Karpas-422 (cell line): ENCODE measurements around the gene RFX2. TPM values are rescaled to one million over a fixed set of nuclear protein-coding genes. Genes with fewer than 3 reads are reported as not detected.
"Not testable (repeated sequence)": the region's sequence is repeated elsewhere in the genome, so short reads cannot be mapped to it uniquely, and the experiment has no call there.

Source experiments
- DNase-seq: peaks from one replicate; pipeline ENCODE4 v3.0.0-alpha.2; 2015
- H2AFZ ChIP-seq: fragments of 200-600 bp; sonication (generic); 2 replicates; pipeline ENCODE4 v1.6.1; 2014; ENCODE audit warnings: antibody characterized with exemption, low read length, mixed read lengths
- H3K27ac ChIP-seq: fragments of 200-600 bp; sonication (generic); 2 replicates; pipeline ENCODE4 v1.5.1; 2014; ENCODE audit warnings: mild to moderate bottlenecking, low read length, moderate library complexity
- H3K27me3 ChIP-seq: fragments of 200-600 bp; sonication (generic); 2 replicates; pipeline ENCODE4 v1.6.1; 2014; ENCODE audit warnings: low read length, mixed read lengths
- H3K36me3 ChIP-seq: fragments of 200-600 bp; sonication (generic); 2 replicates; pipeline ENCODE4 v1.6.1; 2014; ENCODE audit warnings: low read length, mixed read lengths; ENCODE audit not compliant: insufficient read depth
- H3K4me1 ChIP-seq: fragments of 200-600 bp; sonication (generic); 2 replicates; pipeline ENCODE4 v1.6.1; 2014; ENCODE audit warnings: mild to moderate bottlenecking, low read length, mixed read lengths
- H3K4me2 ChIP-seq: fragments of 200-600 bp; sonication (generic); 2 replicates; pipeline ENCODE4 v1.6.1; 2014; ENCODE audit warnings: low read length, low read depth, mild to moderate bottlenecking; ENCODE audit not compliant: poor library complexity, severe bottlenecking
- H3K4me3 ChIP-seq: fragments of 200-600 bp; sonication (generic); 2 replicates; pipeline ENCODE4 v1.5.1; 2014; ENCODE audit warnings: mild to moderate bottlenecking, antibody characterized with exemption, low read length, mixed read lengths
- H3K79me2 ChIP-seq: fragments of 200-600 bp; sonication (generic); 2 replicates; pipeline ENCODE4 v1.6.1; 2014; ENCODE audit warnings: mild to moderate bottlenecking, low read length, mixed read lengths
- H3K9ac ChIP-seq: fragments of 200-600 bp; sonication (generic); 2 replicates; pipeline ENCODE4 v1.6.0; 2014; ENCODE audit warnings: low read length
- H3K9me2 ChIP-seq: fragments of 200-600 bp; sonication (generic), shearing (Covaris generic); replicated peaks from 2 replicates; pipeline ENCODE4 v1.6.0; 2014; ENCODE audit warnings: mild to moderate bottlenecking, low read length, moderate library complexity; ENCODE audit not compliant: insufficient read depth
- H3K9me3 ChIP-seq: fragments of 300-700, 200-600 bp; sonication (generic); 2 replicates; pipeline ENCODE4 v1.6.1; 2014; ENCODE audit warnings: low read length, mixed read lengths
- H4K20me1 ChIP-seq: fragments of 200-600 bp; sonication (generic); 2 replicates; pipeline ENCODE4 v1.6.1; 2014; ENCODE audit warnings: mild to moderate bottlenecking, antibody characterized with exemption, low read length, low read depth; ENCODE audit not compliant: insufficient read depth
- total RNA-seq: library from RNA; depleted of rRNA; stranded (reverse); fragments of >200 nt; shearing (Covaris generic); gene quantifications from 2 replicates; pipeline ENCODE4 v1.2.3, GENCODE V29; 2014; ENCODE audit warnings: low replicate concordance

The RFX2 gene
- total RNA-seq, 1 experiment from 2014 or later = 6.4 TPM

- Histone ChIP-seq H3K4me2 (no peak overlapping the region), H3K9me3 (no peaks in the 10 kb centered on the region), H3K4me3 (no peak overlapping the region), H3K27me3 (no peaks in the 10 kb centered on the region), H2AFZ (no peak overlapping the region), H3K79me2 (peaks cover 97% of the 10 kb centered on the region), H3K27ac (no peak overlapping the region), H3K4me1 (peaks cover 3% of the 10 kb centered on the region), H3K9ac (no peak overlapping the region), H4K20me1 (peaks cover 87% of the 10 kb centered on the region), H3K9me2 (no peaks in the 10 kb centered on the region), H3K36me3 (no peaks in the 10 kb centered on the region)
- DNase-seq = no peak
Measured at GRCh38 chr19:5961969-5962945, 148.0 kb downstream of the RFX2 start.

DNA sequence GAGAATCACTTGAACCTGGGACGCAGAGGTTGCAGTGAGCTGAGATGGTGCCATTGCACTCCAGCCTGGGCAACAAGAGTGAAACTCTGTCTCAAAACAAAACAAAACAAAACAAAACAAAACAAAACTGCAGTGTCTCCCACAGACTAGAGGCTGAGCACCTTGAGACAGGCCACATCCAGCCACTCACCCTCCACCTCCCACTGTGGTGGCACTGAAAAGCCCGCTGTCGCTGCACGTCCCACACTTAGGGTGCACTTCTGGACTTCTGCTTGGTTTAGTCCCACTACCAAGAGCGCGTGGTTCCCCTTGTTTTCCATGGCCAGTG lies 148.7 kb downstream of the RFX2 start:
- H3K4me3 ChIP-seq, DNase-seq, H3K9me3 ChIP-seq, H3K9ac ChIP-seq, H3K27ac ChIP-seq, H3K4me2 ChIP-seq, H3K36me3 ChIP-seq, H3K27me3 ChIP-seq, H2AFZ ChIP-seq, H3K4me1 ChIP-seq, H3K9me2 ChIP-seq: not testable (repeated sequence)
- Histone ChIP-seq H3K79me2 (peaks cover 97% of the 10 kb centered on the region), H4K20me1 (peaks cover 83% of the 10 kb centered on the region)

- Histone ChIP-seq H4K20me1 (peaks cover 70% of the 10 kb centered on the region), H3K4me1 (peaks cover 22% of the 10 kb centered on the region), H3K36me3 (no peaks in the 10 kb centered on the region), H3K9ac (no peak overlapping the region), H2AFZ (no peak overlapping the region), H3K27me3 (no peaks in the 10 kb centered on the region), H3K9me2 (no peaks in the 10 kb centered on the region), H3K27ac (no peak overlapping the region), H3K9me3 (no peaks in the 10 kb centered on the region), H3K4me2 (no peak overlapping the region), H3K79me2 (peaks cover 97% of the 10 kb centered on the region), H3K4me3 (no peak overlapping the region)
- no peak for DNase-seq
Measured at GRCh38 chr19:5960005-5961001, 150.0 kb downstream of the RFX2 start.

- no peak for DNase-seq
- Histone ChIP-seq H3K9ac (no peak overlapping the region), H3K27ac (no peak overlapping the region), H3K9me2 (no peaks in the 10 kb centered on the region), H4K20me1 (peaks cover 68% of the 10 kb centered on the region), H3K4me1 (peaks cover 30% of the 10 kb centered on the region), H3K9me3 (no peaks in the 10 kb centered on the region), H3K79me2 (peaks cover 97% of the 10 kb centered on the region), H3K36me3 (no peaks in the 10 kb centered on the region), H3K27me3 (no peaks in the 10 kb centered on the region), H3K4me3 (no peak overlapping the region), H2AFZ (no peak overlapping the region), H3K4me2 (no peak overlapping the region)
Measured at GRCh38 chr19:5959260-5960004, 150.9 kb downstream of the RFX2 start.

DNA sequence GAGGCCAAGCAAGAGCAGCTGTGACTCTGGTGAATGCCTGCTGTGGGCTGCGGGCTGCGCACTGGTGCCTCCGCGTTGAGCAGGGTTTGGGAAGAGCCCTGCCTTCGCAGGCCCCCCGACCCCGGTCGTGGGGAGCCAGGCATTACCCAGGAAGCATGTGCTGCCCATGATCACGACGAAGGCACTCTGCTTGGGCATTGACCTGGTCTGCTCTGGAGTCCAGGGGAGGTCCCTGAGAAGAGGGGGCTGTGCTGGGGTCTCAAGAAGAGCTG lies 151.5 kb downstream of the RFX2 start:
- H3K4me1 ChIP-seq = peaks cover 36% of the 10 kb centered on the region

GRCh38 chr19:5958074-5958850 lies 152.0 kb downstream of the RFX2 start:
- Histone ChIP-seq H3K27ac (no peak overlapping the region), H3K4me1 (peaks cover 42% of the 10 kb centered on the region), H3K79me2 (peaks cover 97% of the 10 kb centered on the region), H2AFZ (no peak overlapping the region), H4K20me1 (peaks cover 63% of the 10 kb centered on the region), H3K9me3 (no peaks in the 10 kb centered on the region), H3K9ac (no peak overlapping the region), H3K36me3 (no peaks in the 10 kb centered on the region), H3K27me3 (no peaks in the 10 kb centered on the region), H3K4me2 (no peak overlapping the region), H3K4me3 (no peak overlapping the region), H3K9me2 (no peaks in the 10 kb centered on the region)
- no peak for DNase-seq

More for the DNA sequence above, 151.5 kb downstream of the RFX2 start:
- no peak for DNase-seq
- Histone ChIP-seq H3K27ac (no peak overlapping the region), H3K9ac (no peak overlapping the region), H3K36me3 (no peaks in the 10 kb centered on the region), H3K79me2 (peaks cover 97% of the 10 kb centered on the region), H4K20me1 (peaks cover 63% of the 10 kb centered on the region), H3K4me2 (no peak overlapping the region), H2AFZ (no peak overlapping the region), H3K9me3 (no peaks in the 10 kb centered on the region), H3K9me2 (no peaks in the 10 kb centered on the region), H3K4me3 (no peak overlapping the region), H3K27me3 (no peaks in the 10 kb centered on the region)

DNA sequence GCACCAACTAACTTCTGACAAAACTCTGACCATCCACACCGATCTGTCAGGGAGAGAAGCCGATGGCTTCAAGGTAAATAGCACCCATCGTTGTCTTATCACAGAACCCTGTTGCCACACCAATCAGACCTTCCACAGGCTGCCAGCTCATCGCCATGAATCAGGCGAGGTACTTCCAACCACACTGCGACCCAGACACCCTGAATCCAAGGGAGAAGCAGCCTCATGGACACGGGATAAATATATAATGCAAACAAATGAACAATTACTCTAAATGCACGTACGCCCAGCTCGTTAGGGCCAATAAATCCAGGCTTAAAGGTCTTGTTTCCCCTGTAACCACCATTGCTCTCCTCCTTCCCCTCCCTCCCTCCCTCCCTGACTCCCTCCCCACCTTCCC lies 153.1 kb downstream of the RFX2 start:
- Histone ChIP-seq H4K20me1 (peaks cover 63% of the 10 kb centered on the region), H2AFZ (no peak overlapping the region), H3K79me2 (peaks cover 97% of the 10 kb centered on the region), H3K36me3 (no peaks in the 10 kb centered on the region), H3K9me2 (no peaks in the 10 kb centered on the region), H3K4me1 (peaks cover 53% of the 10 kb centered on the region), H3K9me3 (no peaks in the 10 kb centered on the region), H3K4me3 (no peak overlapping the region), H3K9ac (no peak overlapping the region), H3K27ac (no peak overlapping the region), H3K27me3 (no peaks in the 10 kb centered on the region), H3K4me2 (no peak overlapping the region)
- no peak for DNase-seq
